Measurements from ENCODE around the gene APOL3.
"Not testable (repeated sequence)": the region's sequence is repeated elsewhere in the genome, so short reads cannot be mapped to it uniquely, and the experiment has no call there.

APOL3 gene

DNA sequence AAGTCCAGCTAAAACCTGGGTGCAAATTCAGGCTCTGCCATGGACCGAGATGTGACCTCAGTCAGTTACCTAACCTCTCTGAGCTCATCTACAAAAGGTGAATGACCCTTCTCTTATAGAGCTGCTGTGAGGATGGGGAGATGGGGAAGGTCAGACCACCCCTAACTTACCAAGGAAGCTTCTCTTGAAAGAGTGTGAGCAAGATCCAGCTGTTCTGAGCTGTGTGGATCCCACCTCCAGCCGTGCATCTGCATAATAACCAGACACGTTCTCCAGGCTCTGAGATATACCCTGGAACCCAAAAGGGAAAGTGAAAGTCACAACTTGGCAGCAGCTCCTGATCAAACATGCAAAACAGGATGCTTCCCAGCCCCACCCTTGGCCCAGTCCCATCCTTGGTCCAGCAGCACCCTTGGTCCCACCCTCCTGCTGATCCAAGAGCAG lies at the start of gene APOL3:
Gene APOL3, minus strand, starts transcription at position 257 of the 444 bp plus-strand sequence. CDS start 11,700 bp downstream, outside the sequence.
- no peak for DNase-seq

DNA sequence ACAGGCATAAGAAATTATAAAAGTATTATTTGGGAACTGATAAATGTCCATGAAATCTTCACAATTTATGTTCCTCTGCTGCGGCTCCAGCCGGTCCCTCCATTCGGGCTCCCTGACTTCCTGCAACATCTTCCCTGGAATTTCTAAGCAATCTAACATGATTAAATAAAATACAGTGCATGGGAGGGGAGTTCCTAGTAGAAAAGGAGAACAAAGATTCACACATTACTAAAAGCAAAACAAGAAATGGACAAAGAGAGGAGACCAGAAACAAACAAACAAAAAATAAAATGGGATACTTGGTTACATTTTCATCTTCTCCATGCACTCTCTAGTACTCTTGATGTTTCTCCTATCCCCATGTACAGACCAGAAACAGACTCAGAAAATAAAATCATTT lies 49.7 kb upstream of the APOL3 start:
- no peak for DNase-seq

DNA sequence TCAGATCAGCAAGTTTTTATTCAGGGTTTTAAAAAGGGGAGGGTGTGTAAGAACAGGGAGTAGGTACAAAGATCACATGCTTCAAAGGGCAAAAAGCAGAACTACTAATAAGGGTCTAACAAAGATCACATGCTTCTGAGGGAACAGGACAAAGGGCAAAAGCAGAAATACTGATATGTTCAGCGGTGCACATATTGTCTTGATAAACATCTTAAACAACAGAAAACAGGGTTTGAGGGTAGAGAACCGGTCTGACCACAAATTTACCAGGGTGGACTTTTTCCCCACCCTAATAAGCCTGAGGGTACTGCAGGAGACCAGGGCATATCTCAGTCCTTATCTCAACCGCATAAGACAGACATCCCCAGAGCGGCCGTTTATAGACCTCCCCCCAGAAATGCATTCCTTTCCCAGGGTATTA lies 48.9 kb upstream of the APOL3 start:
- not testable (repeated sequence) for DNase-seq

GRCh38 chr22:36208914-36209313 lies 48.4 kb upstream of the APOL3 start:
- no peak for DNase-seq

DNA sequence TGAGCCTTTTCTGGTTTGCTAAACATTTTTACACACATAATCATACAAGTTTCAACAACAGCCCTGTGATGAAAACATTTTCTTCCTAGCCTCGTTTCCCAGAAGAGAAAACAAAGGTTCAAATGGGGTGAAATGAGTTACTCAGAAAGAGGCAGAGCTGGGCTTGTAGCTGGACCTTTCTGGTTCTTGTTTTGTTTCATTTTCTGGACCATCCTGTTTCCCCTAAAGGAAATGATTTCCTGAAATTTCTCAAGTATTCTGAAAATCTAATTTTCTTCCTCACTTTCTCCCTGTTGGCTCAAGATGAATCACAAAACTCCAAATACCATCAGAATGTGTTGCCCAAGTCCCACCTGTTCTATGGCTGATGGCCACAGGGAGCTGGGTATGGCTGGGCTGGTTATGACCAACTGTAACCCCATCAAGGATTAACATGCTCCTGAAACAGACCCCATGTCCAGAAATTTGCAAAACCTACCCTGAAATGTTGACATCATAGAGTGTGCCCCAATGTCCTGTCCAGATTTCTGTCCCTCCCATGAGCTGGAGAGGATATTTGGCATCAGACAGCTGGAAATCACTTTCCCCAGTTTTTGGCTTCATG lies 47.7 kb upstream of the APOL3 start:
- DNase-seq, result no peak

DNA sequence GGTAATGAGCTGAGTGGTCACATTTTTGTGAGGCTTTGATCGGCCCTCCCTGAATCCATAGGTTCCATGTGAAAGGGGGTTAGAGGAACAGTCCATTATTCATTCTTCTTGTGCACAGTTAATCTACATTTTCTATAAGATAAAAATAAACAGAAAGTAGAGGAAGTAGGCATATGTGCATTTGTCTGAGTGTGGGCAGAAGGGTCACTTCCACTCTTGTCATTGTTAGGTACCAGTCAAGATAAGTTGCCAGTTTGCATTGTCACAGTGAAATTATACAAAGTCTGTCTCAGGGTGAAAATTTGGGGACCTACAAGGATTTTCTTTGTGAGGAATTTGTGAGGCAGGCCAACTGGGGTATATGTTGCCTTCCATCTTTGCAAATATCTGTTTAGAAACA lies 45.7 kb upstream of the APOL3 start:
- DNase-seq, result no peak

GRCh38 chr22:36205573-36205972 lies 45.0 kb upstream of the APOL3 start:
- DNase-seq, result not testable (repeated sequence)

- DNase-seq, result no peak
Observed at GRCh38 chr22:36204632-36205015, 44.1 kb upstream of the APOL3 start.

DNA sequence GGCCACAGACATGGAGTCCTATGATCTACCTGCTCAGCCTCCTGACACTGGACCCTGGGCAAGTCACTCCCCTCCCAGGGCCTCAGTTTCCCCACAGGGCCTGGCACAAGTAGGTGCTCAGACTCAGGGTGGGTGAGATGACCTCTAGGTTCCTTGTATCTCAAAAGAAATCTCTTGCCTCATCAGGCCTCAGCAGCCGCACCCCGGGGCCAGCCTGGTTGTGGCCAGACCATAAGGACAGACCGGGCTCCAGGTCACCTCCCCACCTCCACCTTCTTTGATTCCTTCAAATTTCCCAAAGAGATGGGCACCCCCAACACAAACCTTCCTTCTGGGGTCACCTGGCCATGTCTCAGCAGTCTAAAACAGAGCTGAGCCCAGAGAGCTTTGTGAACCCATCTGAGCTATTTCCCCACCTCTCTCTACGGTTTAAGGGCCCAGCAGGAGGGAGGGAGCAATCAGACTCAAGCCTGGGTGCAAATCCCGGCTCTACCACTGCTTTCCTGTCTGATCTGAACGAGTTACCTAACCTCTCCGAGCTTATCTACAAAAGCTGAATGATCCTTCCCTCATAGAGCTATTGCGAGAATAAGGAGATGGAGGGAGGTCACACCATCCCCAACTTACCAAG lies 43.6 kb upstream of the APOL3 start:
- no peak for DNase-seq

DNA sequence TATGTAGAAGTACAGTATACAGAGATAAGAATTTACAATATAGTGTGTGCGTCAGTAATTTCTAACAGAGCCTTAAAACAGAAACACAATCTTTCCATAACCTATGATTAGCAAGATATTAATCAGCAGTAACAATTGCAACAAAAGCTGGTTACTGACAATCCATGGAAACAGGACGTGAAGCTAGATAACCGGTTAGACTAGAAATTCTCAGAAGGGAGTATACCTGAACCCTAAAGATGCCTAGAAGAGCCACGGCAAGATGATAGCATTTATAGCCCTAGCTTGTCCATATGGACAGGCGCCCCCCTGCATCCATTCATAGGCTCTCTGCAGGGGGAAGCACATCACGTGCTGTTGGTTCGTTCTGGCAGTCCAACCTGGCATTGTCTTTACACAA lies 42.9 kb upstream of the APOL3 start:
- DNase-seq, result not testable (repeated sequence)

DNA sequence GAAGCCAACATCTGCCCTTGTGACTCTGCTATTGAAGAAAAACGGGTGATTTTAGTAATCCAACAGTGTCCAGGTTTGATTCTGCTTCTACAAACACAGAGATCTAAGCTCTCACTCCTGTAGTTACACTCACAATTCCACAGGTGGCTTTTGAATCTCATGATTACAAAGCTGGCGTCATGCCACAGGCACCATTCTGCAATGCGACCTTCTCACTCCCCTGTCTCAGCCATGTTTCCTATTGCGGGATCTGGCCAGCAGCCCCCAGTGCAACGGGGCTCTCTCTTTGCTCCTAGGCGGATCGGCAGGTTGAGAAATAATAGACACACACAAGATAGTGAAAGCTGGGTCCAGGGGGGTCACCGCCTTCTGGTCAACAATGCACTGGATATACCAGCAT lies 42.4 kb upstream of the APOL3 start:
- DNase-seq, result not testable (repeated sequence)

- DNase-seq, result no peak
Observed at GRCh38 chr22:36201630-36202319, 41.2 kb upstream of the APOL3 start, which contains the start of gene APOL4. TSS of gene APOL4 (minus strand) at chr22:36201809. CDS start at chr22:36201734, 75 bp downstream.

DNA sequence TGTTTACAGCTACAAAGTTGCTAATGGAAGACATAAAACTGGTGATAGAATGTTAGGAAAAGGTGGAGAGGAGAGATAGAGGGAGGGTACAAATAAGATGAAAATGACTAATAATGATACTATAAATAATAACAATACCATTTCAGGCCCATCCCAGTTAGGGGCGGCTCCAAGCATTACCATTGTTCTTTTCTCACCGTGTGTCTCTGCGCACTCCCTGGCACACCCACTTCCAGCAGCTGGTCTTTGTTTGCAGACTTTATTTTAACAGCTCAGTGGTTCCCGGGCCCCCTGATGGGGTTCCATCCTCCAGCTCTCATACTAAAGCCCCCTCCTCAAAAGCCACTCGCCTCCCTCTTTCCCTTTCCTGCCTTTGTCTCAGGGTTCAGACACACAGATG lies 40.5 kb upstream of the APOL3 start:
- not testable (repeated sequence) for DNase-seq

DNA sequence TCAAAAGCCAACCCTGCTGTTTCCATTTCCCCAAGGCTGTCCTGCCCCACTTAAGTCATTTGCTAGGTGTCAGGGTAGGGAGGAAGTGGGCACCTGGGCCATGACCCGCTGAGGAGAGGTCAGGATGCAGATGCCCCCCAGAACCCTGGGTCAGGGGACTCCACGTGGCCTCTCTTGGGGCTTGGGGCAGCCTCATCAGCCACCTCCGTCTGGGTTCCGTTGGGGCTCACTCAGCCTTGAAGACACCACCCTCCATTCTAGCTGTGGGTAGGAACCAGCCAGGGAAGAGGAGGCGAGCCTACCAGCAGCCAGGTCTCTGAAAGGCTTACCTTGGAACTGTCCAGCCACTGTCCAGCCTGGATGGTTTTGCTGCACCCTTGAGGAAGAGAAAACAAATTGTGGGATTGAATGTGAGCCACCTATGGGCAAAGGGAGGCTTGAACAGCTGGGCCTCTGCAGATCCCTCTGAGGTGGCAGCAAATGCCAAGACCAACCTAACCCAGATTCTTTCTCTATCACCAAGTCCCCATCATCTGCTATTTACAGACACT lies 38.5 kb upstream of the APOL3 start:
- DNase-seq, result no peak

GRCh38 chr22:36198536-36198935 lies 38.0 kb upstream of the APOL3 start:
- no peak for DNase-seq

DNA sequence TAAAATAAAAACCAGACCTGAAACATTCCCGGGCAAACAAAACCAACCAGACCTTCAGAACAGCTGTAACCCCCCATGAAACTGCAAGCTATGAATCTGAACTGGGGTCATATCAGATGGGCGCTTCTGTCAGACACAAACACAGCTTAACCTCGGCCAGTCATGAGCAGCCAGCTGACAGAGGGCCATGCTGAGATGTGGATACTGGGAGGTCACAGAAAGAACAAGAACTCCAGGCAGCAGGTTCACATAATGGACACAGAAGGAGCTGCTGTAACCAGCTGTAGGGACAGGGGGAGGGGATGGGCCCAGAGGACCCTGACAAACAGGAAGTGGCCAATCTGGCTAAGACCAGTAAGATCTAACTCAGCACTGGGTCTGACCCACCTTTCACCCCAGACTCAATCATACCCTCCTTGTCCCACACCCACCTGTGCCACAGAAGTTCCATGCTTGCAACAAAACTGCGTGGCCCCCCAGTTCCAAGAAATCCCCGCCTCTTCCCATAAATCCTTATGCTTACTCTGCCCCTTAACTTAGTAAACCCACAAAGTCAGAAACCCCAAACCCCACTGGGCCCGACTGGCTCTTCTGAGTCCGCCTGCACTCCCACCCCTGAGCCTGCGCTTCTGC lies 37.1 kb upstream of the APOL3 start:
- DNase-seq, result no peak

GRCh38 chr22:36197065-36197440 lies 36.5 kb upstream of the APOL3 start:
- DNase-seq, result no peak

- DNase-seq, result no peak
Observed at GRCh38 chr22:36196254-36197064, 35.9 kb upstream of the APOL3 start.

DNA sequence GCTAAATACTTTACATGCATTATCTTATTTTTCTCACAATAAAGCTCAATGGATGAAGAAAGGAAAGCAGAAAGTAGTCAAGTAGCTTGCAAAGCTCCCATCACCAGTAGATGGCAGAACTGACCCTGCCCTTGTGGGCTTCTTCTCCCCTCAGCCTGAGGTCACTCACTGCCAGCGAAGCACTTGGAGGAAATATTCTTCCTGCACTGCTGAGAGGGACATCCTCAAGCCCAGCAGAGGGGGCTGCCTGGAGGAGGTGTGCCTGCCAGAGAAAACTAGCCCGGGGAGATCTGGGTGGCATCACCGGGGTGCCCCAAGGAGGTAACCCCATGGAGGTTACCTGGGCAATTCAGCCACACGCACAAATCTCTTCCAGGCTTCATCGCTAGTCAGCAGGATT lies 34.4 kb upstream of the APOL3 start:
- DNase-seq, result no peak

GRCh38 chr22:36194385-36194784 lies 33.8 kb upstream of the APOL3 start:
- no peak for DNase-seq

- DNase-seq, result no peak
Observed at GRCh38 chr22:36193577-36193976, 33.0 kb upstream of the APOL3 start.

DNA sequence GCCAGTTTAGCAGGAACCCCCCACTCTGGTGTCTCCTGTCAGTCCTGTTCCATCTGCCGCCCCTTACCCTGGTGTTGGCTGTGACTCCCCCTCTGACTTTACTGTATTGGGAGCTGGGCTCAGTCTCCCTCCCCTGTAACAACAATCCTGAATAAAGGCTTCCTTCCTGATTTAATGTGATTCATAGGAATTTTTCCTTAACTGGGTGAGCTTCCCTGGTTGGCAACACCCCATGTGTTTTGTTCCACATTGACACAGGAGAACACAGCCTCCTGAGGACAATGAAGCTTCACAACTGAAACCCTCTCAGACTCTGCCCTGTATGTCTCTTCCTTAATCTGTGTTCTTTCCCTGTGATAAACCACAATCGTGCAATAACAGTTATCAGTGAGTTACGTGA lies 32.6 kb upstream of the APOL3 start:
- no peak for DNase-seq

DNA sequence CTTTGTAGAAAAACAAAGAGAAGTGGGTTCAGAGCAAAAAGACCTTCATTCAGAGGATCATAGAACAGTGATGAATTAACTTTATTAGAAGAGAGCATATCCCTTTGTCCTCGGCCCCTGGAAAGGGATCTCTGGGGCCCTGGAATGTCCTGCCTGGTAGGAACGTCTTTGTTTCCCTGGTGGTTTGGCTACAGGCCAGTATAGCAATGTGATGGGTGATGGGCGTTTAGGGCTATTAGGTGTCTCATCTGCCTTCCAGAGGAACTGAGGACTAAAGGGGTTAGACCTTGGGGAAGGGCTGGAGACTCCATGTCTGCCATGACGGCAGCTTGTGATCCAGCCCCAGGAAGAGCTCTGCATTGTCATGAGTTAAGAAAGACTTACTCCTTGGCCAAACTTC lies 32.0 kb upstream of the APOL3 start:
- no peak for DNase-seq

Measured in NCI-H1436 treated with DMSO at 0.1 percent for 48 hours (cell line).